ENCODE measurements around the gene SNAP47.

SNAP47 gene

DNA sequence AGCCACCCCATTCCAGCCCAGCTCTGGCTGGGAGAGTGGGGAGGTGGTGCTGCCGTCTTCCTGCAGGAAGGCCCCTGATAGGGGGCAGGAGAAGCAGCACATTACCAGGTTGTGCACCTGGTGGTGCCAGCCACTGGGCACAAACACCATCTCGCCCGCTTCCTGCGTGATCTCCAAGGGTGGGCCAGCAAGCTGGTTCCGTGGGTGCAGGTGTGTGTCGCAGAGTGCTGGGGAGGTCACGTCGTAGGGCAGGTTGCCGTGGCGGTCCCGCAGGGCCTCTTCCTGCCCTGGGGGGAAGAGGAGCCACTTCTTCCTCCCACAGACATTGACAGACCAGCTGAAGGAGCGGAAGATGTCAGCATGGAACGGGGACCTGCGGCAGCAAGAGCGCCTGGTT lies 1.9 kb upstream of the SNAP47 start:
- DNase-seq (ENCODE audit: insufficient read length, low spot score) (no peak), FAIRE-seq (no peak)
- TF ChIP-seq, protein P1, sequence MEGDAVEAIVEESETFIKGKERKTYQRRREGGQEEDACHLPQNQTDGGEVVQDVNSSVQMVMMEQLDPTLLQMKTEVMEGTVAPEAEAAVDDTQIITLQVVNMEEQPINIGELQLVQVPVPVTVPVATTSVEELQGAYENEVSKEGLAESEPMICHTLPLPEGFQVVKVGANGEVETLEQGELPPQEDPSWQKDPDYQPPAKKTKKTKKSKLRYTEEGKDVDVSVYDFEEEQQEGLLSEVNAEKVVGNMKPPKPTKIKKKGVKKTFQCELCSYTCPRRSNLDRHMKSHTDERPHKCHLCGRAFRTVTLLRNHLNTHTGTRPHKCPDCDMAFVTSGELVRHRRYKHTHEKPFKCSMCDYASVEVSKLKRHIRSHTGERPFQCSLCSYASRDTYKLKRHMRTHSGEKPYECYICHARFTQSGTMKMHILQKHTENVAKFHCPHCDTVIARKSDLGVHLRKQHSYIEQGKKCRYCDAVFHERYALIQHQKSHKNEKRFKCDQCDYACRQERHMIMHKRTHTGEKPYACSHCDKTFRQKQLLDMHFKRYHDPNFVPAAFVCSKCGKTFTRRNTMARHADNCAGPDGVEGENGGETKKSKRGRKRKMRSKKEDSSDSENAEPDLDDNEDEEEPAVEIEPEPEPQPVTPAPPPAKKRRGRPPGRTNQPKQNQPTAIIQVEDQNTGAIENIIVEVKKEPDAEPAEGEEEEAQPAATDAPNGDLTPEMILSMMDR (IDR thresholded peaks at IDR 0.05; ENCODE audit: insufficient read depth, missing control alignments) = no peak

DNA sequence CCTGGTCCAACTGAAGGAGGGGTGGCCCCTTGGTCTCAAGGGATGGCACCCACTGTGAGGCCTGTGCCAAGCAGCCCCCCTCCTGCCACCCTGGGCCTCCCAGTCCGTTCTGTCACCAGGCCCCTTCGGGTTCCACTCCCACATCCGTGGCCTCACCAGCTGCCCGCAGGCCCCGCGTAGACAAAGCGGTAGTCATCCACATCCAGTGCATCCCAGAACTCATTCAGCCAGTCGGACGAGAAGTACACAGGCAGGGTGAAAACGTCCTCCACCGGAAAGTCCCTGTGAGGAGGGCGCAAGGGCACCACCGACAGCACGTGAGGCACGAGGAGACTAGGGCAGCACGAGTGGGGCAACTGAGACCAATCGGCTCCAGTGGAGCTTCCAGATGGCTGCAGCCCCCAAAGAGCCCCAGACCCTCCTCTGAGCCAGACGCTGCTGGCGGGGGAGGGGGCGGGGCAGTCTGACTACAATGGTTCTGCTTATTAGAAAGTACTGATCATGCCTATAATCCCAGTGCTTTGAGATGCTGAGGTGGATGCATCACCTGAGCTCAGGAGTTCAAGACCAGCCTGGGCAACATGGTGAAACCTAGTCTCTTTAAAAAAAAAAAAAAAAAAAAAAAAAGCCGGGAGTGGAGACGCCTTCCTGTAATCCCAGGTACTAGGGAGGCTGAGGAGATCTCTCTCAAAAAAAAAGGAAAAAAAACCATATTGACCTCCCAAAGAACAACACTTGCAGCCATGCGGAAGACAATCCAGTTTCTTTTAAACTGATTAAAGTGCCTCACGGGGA lies 1.3 kb upstream of the SNAP47 start:
- TF ChIP-seq, protein P1 (IDR thresholded peaks at IDR 0.05; ENCODE audit: insufficient read depth, missing control alignments) = no peak
- no peak for FAIRE-seq
- no peak for DNase-seq (ENCODE audit: insufficient read length, low spot score)

DNA sequence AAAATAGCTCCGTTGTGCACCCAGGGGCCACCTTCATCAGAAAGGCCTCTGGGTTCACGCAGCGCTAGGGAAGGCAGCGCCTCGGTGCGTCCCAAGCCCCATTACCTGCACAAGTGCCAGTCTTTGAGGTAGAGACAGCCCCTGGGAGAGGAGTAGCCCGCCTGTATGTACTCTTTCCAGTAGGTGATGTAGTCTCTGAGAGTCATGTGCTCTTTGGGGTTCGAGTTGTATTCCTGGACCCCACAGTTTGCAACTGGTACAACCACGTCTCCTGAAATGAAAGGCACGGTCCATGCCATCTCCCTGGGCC lies 734 bp upstream of the SNAP47 start:
- FAIRE-seq = no peak
- no peak for DNase-seq (ENCODE audit: insufficient read length, low spot score)
- TF ChIP-seq, protein P1 (IDR thresholded peaks at IDR 0.05; ENCODE audit: insufficient read depth, missing control alignments) = no peak

DNA sequence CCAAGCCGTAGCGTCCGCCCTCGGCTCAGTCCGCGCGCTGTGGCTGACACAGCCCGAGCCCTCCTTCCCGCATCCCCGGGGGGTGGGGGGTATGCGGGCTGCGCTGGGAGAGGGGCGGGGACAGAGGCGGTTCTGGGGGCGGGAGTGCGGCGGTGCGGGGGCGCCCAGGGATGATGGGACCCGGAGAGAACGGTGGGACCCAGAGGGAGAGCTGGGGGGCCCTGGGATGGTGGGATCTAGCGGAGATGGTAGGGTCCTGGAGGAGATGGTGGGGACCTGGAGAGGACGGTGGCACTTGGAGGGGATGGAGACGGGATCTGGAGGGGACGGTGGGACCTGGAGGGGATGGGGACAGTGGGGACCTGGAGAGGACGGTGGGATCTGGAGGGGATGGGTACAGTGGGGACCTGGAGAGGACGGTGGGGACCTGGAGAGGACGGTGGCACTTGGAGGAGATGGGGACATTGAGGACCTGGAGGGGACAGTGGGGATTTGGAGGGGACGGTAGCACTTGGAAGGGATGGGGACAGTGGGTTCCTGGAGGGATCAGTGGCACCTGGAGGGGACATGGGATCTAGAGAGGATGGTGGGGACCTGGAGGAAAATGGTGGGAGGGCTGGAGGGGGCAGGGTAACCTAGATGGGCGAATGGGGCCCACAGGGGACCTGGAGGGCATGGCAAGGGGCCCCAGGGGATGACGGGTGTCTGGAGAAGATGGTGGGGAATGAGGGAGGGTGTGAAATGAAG lies 477 bp downstream of the SNAP47 start:
- DNase-seq (ENCODE audit: insufficient read length, low spot score) (no peak), FAIRE-seq (no peak)
- TF ChIP-seq, protein P1 (IDR thresholded peaks at IDR 0.05; ENCODE audit: insufficient read depth, missing control alignments) = no peak

DNA sequence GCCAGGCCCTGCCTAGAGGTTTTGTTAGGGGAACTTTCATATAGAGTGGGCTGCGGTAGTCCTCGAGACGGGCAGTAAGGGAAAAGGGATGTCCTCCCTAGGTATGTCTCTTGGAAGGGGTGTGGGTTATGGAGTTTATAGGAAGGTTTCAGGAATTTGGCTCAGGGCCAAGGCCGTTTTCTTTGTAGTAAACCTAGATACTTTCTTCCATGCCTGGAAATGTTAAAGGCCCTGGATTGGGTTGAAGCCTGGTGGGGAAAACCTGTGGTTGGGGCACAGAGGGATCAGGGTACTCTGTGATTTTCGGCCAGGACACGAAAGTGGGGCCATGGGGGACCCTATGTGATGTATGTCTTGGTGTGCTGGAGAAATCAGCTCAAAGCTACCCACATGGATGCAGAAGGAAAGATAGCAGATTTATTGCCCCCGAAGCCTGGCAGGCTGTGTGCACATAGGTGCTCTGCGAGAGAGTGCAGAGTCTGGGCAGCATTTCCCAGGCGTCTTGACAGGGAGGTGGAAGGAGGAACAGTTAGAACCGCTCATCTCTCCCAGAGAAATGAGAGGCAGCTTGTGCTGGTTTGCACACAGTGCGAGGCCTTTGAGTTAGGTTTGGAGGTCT lies 1.7 kb downstream of the SNAP47 start:
- TF ChIP-seq, protein P1 (IDR thresholded peaks at IDR 0.05; ENCODE audit: insufficient read depth, missing control alignments) = no peak
- DNase-seq (ENCODE audit: insufficient read length, low spot score) = peak; percentile 8
- no peak for FAIRE-seq

DNA sequence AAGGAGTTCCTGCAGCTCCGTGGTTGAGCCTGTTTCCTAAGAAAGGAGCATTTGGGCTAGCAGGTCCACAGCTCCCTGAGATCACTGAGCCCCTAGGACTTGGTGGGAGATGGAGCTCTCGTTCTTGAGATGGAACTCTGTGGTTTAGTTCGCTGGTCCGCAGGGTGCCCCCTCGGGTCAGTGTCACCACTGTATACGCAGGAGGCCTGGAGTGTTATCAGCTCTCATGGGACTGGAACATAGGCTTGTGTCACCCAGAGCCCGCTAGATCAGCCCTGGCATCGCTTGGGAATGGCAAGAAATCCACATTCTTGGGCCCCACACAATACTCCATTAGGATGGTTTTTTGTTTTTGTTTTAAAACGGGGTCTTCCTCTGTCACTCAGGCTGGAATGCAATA lies 3.6 kb downstream of the SNAP47 start:
- TF ChIP-seq, protein P1 (IDR thresholded peaks at IDR 0.05; ENCODE audit: insufficient read depth, missing control alignments) = no peak
- FAIRE-seq = no peak
- DNase-seq (ENCODE audit: insufficient read length, low spot score) = no peak
